ENCODE results near the gene SEC16B. TPM values are rescaled to one million over a fixed set of nuclear protein-coding genes. Genes with fewer than 3 reads are reported as not detected.

SEC16B gene
- total RNA-seq, 2 experiments from 2014 or later, result not detected

GRCh38 chr1:177981200-177981599, 11.3 kb upstream of the SEC16B start:
- CTCF ChIA-PET, result no interaction called here
- POLR2A ChIA-PET, result no interaction called here

- POLR2A ChIA-PET, result no interaction called here
- CTCF ChIA-PET, result no interaction called here
These were observed 9.4 kb upstream of the SEC16B start for GRCh38 chr1:177979272-177979671.

- CTCF ChIA-PET, result no interaction called here
- POLR2A ChIA-PET, result no interaction called here
These were observed 8.7 kb upstream of the SEC16B start for GRCh38 chr1:177978530-177978929.

GRCh38 chr1:177977141-177977540, 7.3 kb upstream of the SEC16B start:
- CTCF ChIA-PET, result no interaction called here
- POLR2A ChIA-PET, result no interaction called here

GRCh38 chr1:177976596-177976995, 6.7 kb upstream of the SEC16B start:
- CTCF ChIA-PET, result no interaction called here
- POLR2A ChIA-PET, result no interaction called here

- CTCF ChIA-PET, result no interaction called here
- POLR2A ChIA-PET, result no interaction called here
These were observed 6.0 kb upstream of the SEC16B start for GRCh38 chr1:177975588-177976495.

- ChIA-PET CTCF (no interaction called here), POLR2A (no interaction called here)
These were observed 3.7 kb upstream of the SEC16B start for GRCh38 chr1:177973585-177973984.

- ChIA-PET CTCF (no interaction called here), POLR2A (no interaction called here)
These were observed 749 bp downstream of the SEC16B start for GRCh38 chr1:177969109-177969508.

GRCh38 chr1:177966199-177966598, 3.7 kb downstream of the SEC16B start:
- ChIA-PET CTCF (no interaction called here), POLR2A (no interaction called here)

- CTCF ChIA-PET, result no interaction called here
- POLR2A ChIA-PET, result no interaction called here
These were observed 4.6 kb downstream of the SEC16B start for GRCh38 chr1:177965293-177965692.

- ChIA-PET CTCF (no interaction called here), POLR2A (no interaction called here)
These were observed 5.5 kb downstream of the SEC16B start for GRCh38 chr1:177964336-177964735.

- CTCF ChIA-PET, result no interaction called here
- POLR2A ChIA-PET, result no interaction called here
These were observed 8.8 kb downstream of the SEC16B start for GRCh38 chr1:177960939-177961622.

GRCh38 chr1:177959811-177960515, 9.9 kb downstream of the SEC16B start:
- POLR2A ChIA-PET, result no interaction called here
- CTCF ChIA-PET, result no interaction called here

GRCh38 chr1:177958092-177958491, 11.8 kb downstream of the SEC16B start:
- ChIA-PET POLR2A (no interaction called here), CTCF (no interaction called here)

GRCh38 chr1:177954076-177954475, 15.8 kb downstream of the SEC16B start:
- ChIA-PET POLR2A (no interaction called here), CTCF (no interaction called here)

GRCh38 chr1:177953549-177953948, 16.3 kb downstream of the SEC16B start:
- ChIA-PET POLR2A (no interaction called here), CTCF (no interaction called here)

GRCh38 chr1:177952691-177953090, 17.2 kb downstream of the SEC16B start:
- POLR2A ChIA-PET, result no interaction called here

GRCh38 chr1:177952249-177952648, 17.6 kb downstream of the SEC16B start:
- ChIA-PET CTCF (no interaction called here), POLR2A (no interaction called here)

More at GRCh38 chr1:177952691-177953090, 17.2 kb downstream of the SEC16B start:
- CTCF ChIA-PET, result no interaction called here

- ChIA-PET POLR2A (no interaction called here), CTCF (no interaction called here)
These were observed 19.4 kb downstream of the SEC16B start for GRCh38 chr1:177950506-177950905.

GRCh38 chr1:177948336-177948972, 21.4 kb downstream of the SEC16B start:
- CTCF ChIA-PET, result no interaction called here

GRCh38 chr1:177947623-177948022, 22.2 kb downstream of the SEC16B start:
- POLR2A ChIA-PET, result no interaction called here
- CTCF ChIA-PET, result interaction anchor here (0.6 kb wide), 1 partner anchor 329 kb away, joined by 3 read pairs; no protein-coding TSS in a partner anchor

More at GRCh38 chr1:177948336-177948972, 21.4 kb downstream of the SEC16B start:
- POLR2A ChIA-PET, result no interaction called here
